Activated naive CD8-positive, alpha-beta T cell treated with anti-CD3 and anti-CD28 coated beads, Interleukin-2, amount 10 ng/mL, durations not matched to agents 7 days and 5 days (primary cell): ENCODE measurements around the gene STH. TPM values are rescaled to one million over a fixed set of nuclear protein-coding genes. Genes with fewer than 3 reads are reported as not detected.
"Not testable (repeated sequence)": the region's sequence is repeated elsewhere in the genome, so short reads cannot be mapped to it uniquely, and the experiment has no call there.

ENCODE experiments used
- ATAC-seq: fragments of 150-1000 bp; cut with Tn5 transposase; one replicate; pipeline ENCODE4 v1.10.0; 2021; ENCODE audit warnings: low read depth, moderate library complexity
- POLR2A ChIA-PET: fragments of 350-600 bp; sonication (Branson Sonifier 250); formaldehyde crosslinking; loops from one replicate; lab custom pipeline; 2021; ENCODE audit warnings: antibody characterized with exemption; lab: Charles Lee
- DNase-seq: peaks from one replicate; pipeline ENCODE4 v3.0.0; 2021
- H3K27ac Mint-ChIP-seq: one replicate; pipeline ENCODE4 v1.8.0; 2022; ENCODE audit warnings: mild to moderate bottlenecking, mixed read lengths
- H3K27me3 Mint-ChIP-seq: one replicate; pipeline ENCODE4 v1.8.0; 2022; ENCODE audit warnings: mild to moderate bottlenecking, moderate library complexity, mixed read lengths
- H3K36me3 Mint-ChIP-seq: one replicate; pipeline ENCODE4 v1.8.0; 2021; ENCODE audit warnings: mild to moderate bottlenecking, mixed read lengths
- H3K4me1 Mint-ChIP-seq: one replicate; pipeline ENCODE4 v1.8.0; 2021; ENCODE audit warnings: mixed read lengths
- H3K4me3 Mint-ChIP-seq: one replicate; pipeline ENCODE4 v1.8.0; 2022; ENCODE audit warnings: mild to moderate bottlenecking, moderate library complexity, mixed read lengths
- H3K9me3 Mint-ChIP-seq: one replicate; pipeline ENCODE4 v1.8.0; 2021; ENCODE audit warnings: mixed read lengths
- total RNA-seq, 2 experiments: library from RNA; stranded (reverse); gene quantifications; one replicate each; pipeline ENCODE4 v1.2.3, GENCODE V29; 2021

The STH gene
- total RNA-seq, 2 experiments from 2014 or later = not detected

DNA sequence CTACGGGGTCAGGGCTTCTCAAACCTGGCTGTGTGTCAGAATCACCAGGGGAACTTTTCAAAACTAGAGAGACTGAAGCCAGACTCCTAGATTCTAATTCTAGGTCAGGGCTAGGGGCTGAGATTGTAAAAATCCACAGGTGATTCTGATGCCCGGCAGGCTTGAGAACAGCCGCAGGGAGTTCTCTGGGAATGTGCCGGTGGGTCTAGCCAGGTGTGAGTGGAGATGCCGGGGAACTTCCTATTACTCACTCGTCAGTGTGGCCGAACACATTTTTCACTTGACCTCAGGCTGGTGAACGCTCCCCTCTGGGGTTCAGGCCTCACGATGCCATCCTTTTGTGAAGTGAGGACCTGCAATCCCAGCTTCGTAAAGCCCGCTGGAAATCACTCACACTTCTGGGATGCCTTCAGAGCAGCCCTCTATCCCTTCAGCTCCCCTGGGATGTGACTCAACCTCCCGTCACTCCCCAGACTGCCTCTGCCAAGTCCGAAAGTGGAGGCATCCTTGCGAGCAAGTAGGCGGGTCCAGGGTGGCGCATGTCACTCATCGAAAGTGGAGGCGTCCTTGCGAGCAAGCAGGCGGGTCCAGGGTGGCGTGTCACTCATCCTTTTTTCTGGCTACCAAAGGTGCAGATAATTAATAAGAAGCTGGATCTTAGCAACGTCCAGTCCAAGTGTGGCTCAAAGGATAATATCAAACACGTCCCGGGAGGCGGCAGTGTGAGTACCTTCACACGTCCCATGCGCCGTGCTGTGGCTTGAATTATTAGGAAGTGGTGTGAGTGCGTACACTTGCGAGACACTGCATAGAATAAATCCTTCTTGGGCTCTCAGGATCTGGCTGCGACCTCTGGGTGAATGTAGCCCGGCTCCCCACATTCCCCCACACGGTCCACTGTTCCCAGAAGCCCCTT, 10.9 kb downstream of the STH start:
- no peak for DNase-seq
- Mint-ChIP-seq H3K36me3 (no peaks in the 10 kb centered on the region), H3K4me1 (no peaks in the 10 kb centered on the region)

GRCh38 chr17:46010597-46011186, 11.6 kb downstream of the STH start:
- H3K4me1 Mint-ChIP-seq = no peaks in the 10 kb centered on the region
- no peak for ATAC-seq
- POLR2A ChIA-PET = no interaction called here
- H3K27ac Mint-ChIP-seq = no peak overlapping the region
- H3K4me3 Mint-ChIP-seq = no peak overlapping the region
- no peaks in the 10 kb centered on the region for H3K36me3 Mint-ChIP-seq
- H3K27me3 Mint-ChIP-seq = no peaks in the 10 kb centered on the region
- DNase-seq = no peak
- no peaks in the 10 kb centered on the region for H3K9me3 Mint-ChIP-seq

More for the DNA sequence above, 10.9 kb downstream of the STH start:
- H3K9me3 Mint-ChIP-seq = no peaks in the 10 kb centered on the region
- no peak overlapping the region for H3K27ac Mint-ChIP-seq
- POLR2A ChIA-PET = no interaction called here
- no peak for ATAC-seq
- H3K27me3 Mint-ChIP-seq = peaks cover 2% of the 10 kb centered on the region
- no peak overlapping the region for H3K4me3 Mint-ChIP-seq

- Mint-ChIP-seq H3K4me1 (no peaks in the 10 kb centered on the region), H3K27me3 (no peaks in the 10 kb centered on the region), H3K27ac (no peak overlapping the region), H3K4me3 (no peak overlapping the region), H3K36me3 (no peaks in the 10 kb centered on the region), H3K9me3 (no peaks in the 10 kb centered on the region)
- DNase-seq = no peak
- no peak for ATAC-seq
- POLR2A ChIA-PET = no interaction called here
These were observed 12.9 kb downstream of the STH start for GRCh38 chr17:46011711-46012505.

DNA sequence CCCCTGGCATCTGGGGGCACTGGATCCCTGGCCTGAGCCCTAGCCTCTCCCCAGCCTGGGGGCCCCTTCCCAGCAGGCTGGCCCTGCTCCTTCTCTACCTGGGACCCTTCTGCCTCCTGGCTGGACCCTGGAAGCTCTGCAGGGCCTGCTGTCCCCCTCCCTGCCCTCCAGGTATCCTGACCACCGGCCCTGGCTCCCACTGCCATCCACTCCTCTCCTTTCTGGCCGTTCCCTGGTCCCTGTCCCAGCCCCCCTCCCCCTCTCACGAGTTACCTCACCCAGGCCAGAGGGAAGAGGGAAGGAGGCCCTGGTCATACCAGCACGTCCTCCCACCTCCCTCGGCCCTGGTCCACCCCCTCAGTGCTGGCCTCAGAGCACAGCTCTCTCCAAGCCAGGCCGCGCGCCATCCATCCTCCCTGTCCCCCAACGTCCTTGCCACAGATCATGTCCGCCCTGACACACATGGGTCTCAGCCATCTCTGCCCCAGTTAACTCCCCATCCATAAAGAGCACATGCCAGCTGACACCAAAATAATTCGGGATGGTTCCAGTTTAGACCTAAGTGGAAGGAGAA, 13.5 kb downstream of the STH start:
- ATAC-seq = no peak
- H3K27ac Mint-ChIP-seq = no peak overlapping the region

DNA sequence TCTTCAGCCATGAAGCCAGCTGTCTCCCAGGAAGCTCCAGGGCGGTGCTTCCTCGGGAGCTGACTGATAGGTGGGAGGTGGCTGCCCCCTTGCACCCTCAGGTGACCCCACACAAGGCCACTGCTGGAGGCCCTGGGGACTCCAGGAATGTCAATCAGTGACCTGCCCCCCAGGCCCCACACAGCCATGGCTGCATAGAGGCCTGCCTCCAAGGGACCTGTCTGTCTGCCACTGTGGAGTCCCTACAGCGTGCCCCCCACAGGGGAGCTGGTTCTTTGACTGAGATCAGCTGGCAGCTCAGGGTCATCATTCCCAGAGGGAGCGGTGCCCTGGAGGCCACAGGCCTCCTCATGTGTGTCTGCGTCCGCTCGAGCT, 14.1 kb downstream of the STH start:
- Mint-ChIP-seq H3K36me3 (no peaks in the 10 kb centered on the region), H3K4me1 (no peaks in the 10 kb centered on the region), H3K27me3 (no peaks in the 10 kb centered on the region), H3K4me3 (no peak overlapping the region), H3K27ac (no peak overlapping the region), H3K9me3 (no peaks in the 10 kb centered on the region)
- no peak for DNase-seq
- no peak for ATAC-seq
- POLR2A ChIA-PET = no interaction called here

More for the DNA sequence above, 13.5 kb downstream of the STH start:
- no peak for DNase-seq
- no peaks in the 10 kb centered on the region for H3K36me3 Mint-ChIP-seq
- POLR2A ChIA-PET = no interaction called here
- H3K4me3 Mint-ChIP-seq = no peak overlapping the region
- H3K9me3 Mint-ChIP-seq = no peaks in the 10 kb centered on the region
- no peaks in the 10 kb centered on the region for H3K27me3 Mint-ChIP-seq
- H3K4me1 Mint-ChIP-seq = no peaks in the 10 kb centered on the region

DNA sequence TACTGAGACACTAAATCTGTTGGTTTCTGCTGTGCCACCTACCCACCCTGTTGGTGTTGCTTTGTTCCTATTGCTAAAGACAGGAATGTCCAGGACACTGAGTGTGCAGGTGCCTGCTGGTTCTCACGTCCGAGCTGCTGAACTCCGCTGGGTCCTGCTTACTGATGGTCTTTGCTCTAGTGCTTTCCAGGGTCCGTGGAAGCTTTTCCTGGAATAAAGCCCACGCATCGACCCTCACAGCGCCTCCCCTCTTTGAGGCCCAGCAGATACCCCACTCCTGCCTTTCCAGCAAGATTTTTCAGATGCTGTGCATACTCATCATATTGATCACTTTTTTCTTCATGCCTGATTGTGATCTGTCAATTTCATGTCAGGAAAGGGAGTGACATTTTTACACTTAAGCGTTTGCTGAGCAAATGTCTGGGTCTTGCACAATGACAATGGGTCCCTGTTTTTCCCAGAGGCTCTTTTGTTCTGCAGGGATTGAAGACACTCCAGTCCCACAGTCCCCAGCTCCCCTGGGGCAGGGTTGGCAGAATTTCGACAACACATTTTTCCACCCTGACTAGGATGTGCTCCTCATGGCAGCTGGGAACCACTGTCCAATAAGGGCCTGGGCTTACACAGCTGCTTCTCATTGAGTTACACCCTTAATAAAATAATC, 14.6 kb downstream of the STH start:
- DNase-seq = no peak
- POLR2A ChIA-PET = no interaction called here
- no peak overlapping the region for H3K27ac Mint-ChIP-seq
- no peak for ATAC-seq
- no peaks in the 10 kb centered on the region for H3K36me3 Mint-ChIP-seq
- H3K27me3 Mint-ChIP-seq = no peaks in the 10 kb centered on the region
- H3K4me1 Mint-ChIP-seq = no peaks in the 10 kb centered on the region
- H3K4me3 Mint-ChIP-seq = no peak overlapping the region
- H3K9me3 Mint-ChIP-seq = no peaks in the 10 kb centered on the region

- ATAC-seq, H3K36me3 Mint-ChIP-seq, H3K4me1 Mint-ChIP-seq, H3K4me3 Mint-ChIP-seq, H3K9me3 Mint-ChIP-seq, DNase-seq, POLR2A ChIA-PET, H3K27me3 Mint-ChIP-seq, H3K27ac Mint-ChIP-seq: not testable (repeated sequence)
These were observed 20.4 kb downstream of the STH start for GRCh38 chr17:46019408-46019925.

DNA sequence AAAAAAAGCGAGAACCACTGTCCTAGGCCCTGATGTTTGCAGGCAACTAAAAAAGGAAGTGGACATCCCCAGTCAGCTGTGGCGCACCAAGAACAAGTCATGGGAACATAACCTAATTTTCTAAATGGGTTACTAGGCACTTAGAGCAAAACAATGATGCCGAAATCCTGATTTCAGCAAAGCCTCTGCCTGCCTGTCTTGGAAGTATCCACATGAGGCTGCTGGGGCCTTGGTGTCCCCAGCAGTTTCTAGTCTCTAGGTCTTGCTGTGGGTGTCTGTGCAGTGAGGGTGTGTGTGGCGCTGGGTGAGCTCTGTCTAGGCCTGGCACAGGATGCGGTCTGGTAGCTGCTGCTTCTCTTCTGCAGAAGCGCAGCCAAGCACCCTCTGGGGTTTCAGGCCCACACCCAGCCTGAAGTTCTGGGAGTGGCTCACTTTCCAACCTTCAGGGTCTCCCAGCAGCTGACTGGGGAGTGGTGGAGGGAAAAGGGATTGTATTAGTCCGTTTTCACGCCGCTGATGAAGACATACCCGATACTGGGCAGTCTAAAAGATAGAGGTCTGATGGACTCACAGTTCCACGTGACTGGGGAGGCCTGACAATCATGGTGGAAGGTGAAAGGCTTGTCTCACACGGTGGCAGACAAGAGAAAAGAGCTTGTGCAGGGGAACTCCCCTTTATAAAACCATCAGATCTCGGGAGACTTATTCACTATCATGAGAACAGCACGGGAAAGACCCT, 21.1 kb downstream of the STH start:
- Mint-ChIP-seq H3K4me3 (peak overlapping the region; percentile 22), H3K9me3 (no peaks in the 10 kb centered on the region), H3K4me1 (peaks cover 7% of the 10 kb centered on the region), H3K27ac (peak overlapping the region; percentile 86), H3K27me3 (no peaks in the 10 kb centered on the region), H3K36me3 (peaks cover 6% of the 10 kb centered on the region)
- POLR2A ChIA-PET = no interaction called here
- DNase-seq (no peak), ATAC-seq (peak; percentile 96)

GRCh38 chr17:46020998-46021397, 21.9 kb downstream of the STH start:
- Mint-ChIP-seq H3K27me3 (no peaks in the 10 kb centered on the region), H3K27ac (peak overlapping the region; percentile 48), H3K4me3 (no peak overlapping the region), H3K4me1 (peaks cover 7% of the 10 kb centered on the region), H3K36me3 (peaks cover 6% of the 10 kb centered on the region), H3K9me3 (no peaks in the 10 kb centered on the region)
- DNase-seq (no peak), ATAC-seq (no peak)
- POLR2A ChIA-PET = no interaction called here

- POLR2A ChIA-PET, H3K27me3 Mint-ChIP-seq, H3K4me3 Mint-ChIP-seq, DNase-seq, H3K9me3 Mint-ChIP-seq, H3K36me3 Mint-ChIP-seq, H3K27ac Mint-ChIP-seq, ATAC-seq: not testable (repeated sequence)
- H3K4me1 Mint-ChIP-seq = peaks cover 13% of the 10 kb centered on the region
These were observed 24.3 kb downstream of the STH start for GRCh38 chr17:46023366-46023765.

DNA sequence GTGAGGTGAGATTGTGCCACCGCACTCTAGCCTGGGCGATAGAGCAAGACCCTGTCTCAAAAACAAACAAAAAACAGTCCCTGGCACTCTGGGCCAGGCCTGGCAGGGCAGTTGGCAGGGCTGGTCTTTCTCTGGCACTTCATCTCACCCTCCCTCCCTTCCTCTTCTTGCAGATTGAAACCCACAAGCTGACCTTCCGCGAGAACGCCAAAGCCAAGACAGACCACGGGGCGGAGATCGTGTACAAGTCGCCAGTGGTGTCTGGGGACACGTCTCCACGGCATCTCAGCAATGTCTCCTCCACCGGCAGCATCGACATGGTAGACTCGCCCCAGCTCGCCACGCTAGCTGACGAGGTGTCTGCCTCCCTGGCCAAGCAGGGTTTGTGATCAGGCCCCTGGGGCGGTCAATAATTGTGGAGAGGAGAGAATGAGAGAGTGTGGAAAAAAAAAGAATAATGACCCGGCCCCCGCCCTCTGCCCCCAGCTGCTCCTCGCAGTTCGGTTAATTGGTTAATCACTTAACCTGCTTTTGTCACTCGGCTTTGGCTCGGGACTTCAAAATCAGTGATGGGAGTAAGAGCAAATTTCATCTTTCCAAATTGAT, 24.8 kb downstream of the STH start:
- H3K27me3 Mint-ChIP-seq = no peaks in the 10 kb centered on the region
- POLR2A ChIA-PET = no interaction called here
- no peak overlapping the region for H3K27ac Mint-ChIP-seq

GRCh38 chr17:46024590-46024989, 25.5 kb downstream of the STH start:
- Mint-ChIP-seq H3K36me3 (peaks cover 6% of the 10 kb centered on the region), H3K4me3 (no peak overlapping the region), H3K9me3 (no peaks in the 10 kb centered on the region), H3K27me3 (no peaks in the 10 kb centered on the region), H3K27ac (no peak overlapping the region), H3K4me1 (peaks cover 15% of the 10 kb centered on the region)
- DNase-seq (no peak), ATAC-seq (no peak)
- POLR2A ChIA-PET = no interaction called here

More for the DNA sequence above, 24.8 kb downstream of the STH start:
- H3K9me3 Mint-ChIP-seq = no peaks in the 10 kb centered on the region
- H3K4me1 Mint-ChIP-seq = peaks cover 13% of the 10 kb centered on the region
- DNase-seq (no peak), ATAC-seq (no peak)
- H3K36me3 Mint-ChIP-seq = peaks cover 6% of the 10 kb centered on the region
- no peak overlapping the region for H3K4me3 Mint-ChIP-seq
